Panc1 (cell line): ENCODE measurements around the gene CPXM1.

ENCODE experiments used
- POLR2AphosphoS5 ChIP-seq: IDR thresholded peaks from 2 replicates; pipeline ENCODE4 v1.6.1; 2012; ENCODE audit warnings: mild to moderate bottlenecking, low read depth, low read length, moderate library complexity
- SIN3A ChIP-seq: IDR thresholded peaks from 2 replicates; pipeline ENCODE4 v1.6.1; 2012; ENCODE audit warnings: low read depth, mild to moderate bottlenecking, low read length, moderate library complexity, borderline replicate concordance; ENCODE audit not compliant: insufficient read depth
- TCF7L2 ChIP-seq: IDR thresholded peaks from 2 replicates; pipeline ENCODE4 v1.6.1; 2011; ENCODE audit warnings: mild to moderate bottlenecking, low read depth, low read length, inconsistent platforms
- TF ChIP-seq, protein P1 (sequence below): fragments of 450-650 bp; IDR thresholded peaks from 2 replicates; pipeline ENCODE4 v1.5.1; 2017; ENCODE audit warnings: mild to moderate bottlenecking
- TF ChIP-seq, protein P2 (sequence below), 2 experiments: IDR thresholded peaks; 2 replicates each; pipeline ENCODE4 v1.6.1; 2011 to 2012; ENCODE audit warnings: low read depth in 2 of 2, control low read depth in 1 of 2, low read length in 1 of 2, mild to moderate bottlenecking in 1 of 2, moderate library complexity in 1 of 2; ENCODE audit not compliant: insufficient read depth in 1 of 2

DNA sequence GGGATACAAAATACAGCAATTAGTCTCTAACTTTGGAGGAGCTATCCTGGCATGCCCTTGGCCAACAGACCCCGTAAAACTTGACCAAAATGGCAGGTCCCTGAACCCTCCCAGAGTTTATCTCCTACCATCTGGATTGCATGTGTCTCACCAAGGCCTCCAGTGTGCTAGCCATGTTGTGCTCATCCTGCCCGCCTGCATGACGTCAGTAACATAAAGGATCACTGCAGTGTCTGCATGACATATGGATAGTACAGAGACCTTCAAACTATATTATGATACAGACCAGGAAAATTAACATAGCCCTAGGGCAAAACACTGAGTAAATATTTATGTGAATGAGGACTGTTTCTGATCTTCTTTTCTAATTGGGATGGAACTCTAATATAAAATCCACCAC lies 25.3 kb downstream of the CPXM1 start:
- TF ChIP-seq, protein P1, sequence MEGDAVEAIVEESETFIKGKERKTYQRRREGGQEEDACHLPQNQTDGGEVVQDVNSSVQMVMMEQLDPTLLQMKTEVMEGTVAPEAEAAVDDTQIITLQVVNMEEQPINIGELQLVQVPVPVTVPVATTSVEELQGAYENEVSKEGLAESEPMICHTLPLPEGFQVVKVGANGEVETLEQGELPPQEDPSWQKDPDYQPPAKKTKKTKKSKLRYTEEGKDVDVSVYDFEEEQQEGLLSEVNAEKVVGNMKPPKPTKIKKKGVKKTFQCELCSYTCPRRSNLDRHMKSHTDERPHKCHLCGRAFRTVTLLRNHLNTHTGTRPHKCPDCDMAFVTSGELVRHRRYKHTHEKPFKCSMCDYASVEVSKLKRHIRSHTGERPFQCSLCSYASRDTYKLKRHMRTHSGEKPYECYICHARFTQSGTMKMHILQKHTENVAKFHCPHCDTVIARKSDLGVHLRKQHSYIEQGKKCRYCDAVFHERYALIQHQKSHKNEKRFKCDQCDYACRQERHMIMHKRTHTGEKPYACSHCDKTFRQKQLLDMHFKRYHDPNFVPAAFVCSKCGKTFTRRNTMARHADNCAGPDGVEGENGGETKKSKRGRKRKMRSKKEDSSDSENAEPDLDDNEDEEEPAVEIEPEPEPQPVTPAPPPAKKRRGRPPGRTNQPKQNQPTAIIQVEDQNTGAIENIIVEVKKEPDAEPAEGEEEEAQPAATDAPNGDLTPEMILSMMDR = no peak
- TF ChIP-seq TCF7L2 = no peak
- no peak for TF ChIP-seq POLR2AphosphoS5
- TF ChIP-seq SIN3A = no peak
- TF ChIP-seq, protein P2, sequence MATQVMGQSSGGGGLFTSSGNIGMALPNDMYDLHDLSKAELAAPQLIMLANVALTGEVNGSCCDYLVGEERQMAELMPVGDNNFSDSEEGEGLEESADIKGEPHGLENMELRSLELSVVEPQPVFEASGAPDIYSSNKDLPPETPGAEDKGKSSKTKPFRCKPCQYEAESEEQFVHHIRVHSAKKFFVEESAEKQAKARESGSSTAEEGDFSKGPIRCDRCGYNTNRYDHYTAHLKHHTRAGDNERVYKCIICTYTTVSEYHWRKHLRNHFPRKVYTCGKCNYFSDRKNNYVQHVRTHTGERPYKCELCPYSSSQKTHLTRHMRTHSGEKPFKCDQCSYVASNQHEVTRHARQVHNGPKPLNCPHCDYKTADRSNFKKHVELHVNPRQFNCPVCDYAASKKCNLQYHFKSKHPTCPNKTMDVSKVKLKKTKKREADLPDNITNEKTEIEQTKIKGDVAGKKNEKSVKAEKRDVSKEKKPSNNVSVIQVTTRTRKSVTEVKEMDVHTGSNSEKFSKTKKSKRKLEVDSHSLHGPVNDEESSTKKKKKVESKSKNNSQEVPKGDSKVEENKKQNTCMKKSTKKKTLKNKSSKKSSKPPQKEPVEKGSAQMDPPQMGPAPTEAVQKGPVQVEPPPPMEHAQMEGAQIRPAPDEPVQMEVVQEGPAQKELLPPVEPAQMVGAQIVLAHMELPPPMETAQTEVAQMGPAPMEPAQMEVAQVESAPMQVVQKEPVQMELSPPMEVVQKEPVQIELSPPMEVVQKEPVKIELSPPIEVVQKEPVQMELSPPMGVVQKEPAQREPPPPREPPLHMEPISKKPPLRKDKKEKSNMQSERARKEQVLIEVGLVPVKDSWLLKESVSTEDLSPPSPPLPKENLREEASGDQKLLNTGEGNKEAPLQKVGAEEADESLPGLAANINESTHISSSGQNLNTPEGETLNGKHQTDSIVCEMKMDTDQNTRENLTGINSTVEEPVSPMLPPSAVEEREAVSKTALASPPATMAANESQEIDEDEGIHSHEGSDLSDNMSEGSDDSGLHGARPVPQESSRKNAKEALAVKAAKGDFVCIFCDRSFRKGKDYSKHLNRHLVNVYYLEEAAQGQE (IDR thresholded peaks at IDR 0.05; ENCODE audit: insufficient read depth in 1 of 2, low read depth in 2 of 2, low read length in 1 of 2) = no peak
